T-helper 1 cell treated with Interleukin-12 subunit alpha and Interleukin-12 subunit beta and Interleukin-4 antibody, amounts not matched to agents 30 ng/mL and 1 ng/mL, for 36 hours (primary cell): ENCODE results near the gene C1QC. TPM values are rescaled to one million over a fixed set of nuclear protein-coding genes. Genes with fewer than 3 reads are reported as not detected.

ENCODE experiments used
- intact Hi-C: fragments of 100-400 bp; cut with micrococcal nuclease; formaldehyde crosslinking; loops from one replicate; pipeline ENCODE4 v1.15.1; 2024
- total RNA-seq: library from RNA; stranded (reverse); gene quantifications from 2 replicates; pipeline ENCODE4 v1.2.3, GENCODE V29; 2022

The C1QC gene
- total RNA-seq, result not detected in 2 replicates

- intact Hi-C loops, result no loop called here
These were observed at the start of gene C1QC for GRCh38 chr1:22643381-22643780. TSS of gene C1QC (plus strand) at chr1:22643633. CDS start at chr1:22644024, 391 bp downstream.

DNA sequence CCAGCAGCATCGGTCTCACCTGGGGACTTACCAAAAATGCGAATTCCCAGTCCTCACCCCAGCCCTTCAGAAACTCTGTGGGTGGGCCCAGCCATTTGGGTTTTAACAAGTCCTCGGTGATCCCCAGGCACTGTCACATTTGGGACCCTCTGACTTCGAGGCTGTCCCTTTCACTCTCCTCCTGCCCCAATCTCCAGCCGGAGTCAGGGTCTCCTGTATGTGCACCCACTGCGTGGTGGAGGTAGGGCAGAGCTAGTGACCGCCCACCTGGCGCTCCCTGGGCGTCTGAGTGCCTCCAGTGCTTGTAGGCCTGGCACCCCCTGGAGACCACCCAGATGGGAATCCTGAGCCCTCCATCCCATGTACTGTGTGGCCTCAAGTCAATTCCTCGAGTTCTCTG, 49.0 kb upstream of the C1QC start:
- intact Hi-C loops, result no loop called here

- intact Hi-C loops, result no loop called here
These were observed 48.3 kb upstream of the C1QC start for GRCh38 chr1:22595108-22595507.

GRCh38 chr1:22597301-22597965, 46.0 kb upstream of the C1QC start:
- intact Hi-C loops, result no loop called here

GRCh38 chr1:22597996-22598395, 45.4 kb upstream of the C1QC start:
- intact Hi-C loops, result no loop called here

GRCh38 chr1:22598736-22599135, 44.7 kb upstream of the C1QC start:
- intact Hi-C loops, result no loop called here

- intact Hi-C loops, result no loop called here
These were observed 43.2 kb upstream of the C1QC start for GRCh38 chr1:22600071-22600816.

DNA sequence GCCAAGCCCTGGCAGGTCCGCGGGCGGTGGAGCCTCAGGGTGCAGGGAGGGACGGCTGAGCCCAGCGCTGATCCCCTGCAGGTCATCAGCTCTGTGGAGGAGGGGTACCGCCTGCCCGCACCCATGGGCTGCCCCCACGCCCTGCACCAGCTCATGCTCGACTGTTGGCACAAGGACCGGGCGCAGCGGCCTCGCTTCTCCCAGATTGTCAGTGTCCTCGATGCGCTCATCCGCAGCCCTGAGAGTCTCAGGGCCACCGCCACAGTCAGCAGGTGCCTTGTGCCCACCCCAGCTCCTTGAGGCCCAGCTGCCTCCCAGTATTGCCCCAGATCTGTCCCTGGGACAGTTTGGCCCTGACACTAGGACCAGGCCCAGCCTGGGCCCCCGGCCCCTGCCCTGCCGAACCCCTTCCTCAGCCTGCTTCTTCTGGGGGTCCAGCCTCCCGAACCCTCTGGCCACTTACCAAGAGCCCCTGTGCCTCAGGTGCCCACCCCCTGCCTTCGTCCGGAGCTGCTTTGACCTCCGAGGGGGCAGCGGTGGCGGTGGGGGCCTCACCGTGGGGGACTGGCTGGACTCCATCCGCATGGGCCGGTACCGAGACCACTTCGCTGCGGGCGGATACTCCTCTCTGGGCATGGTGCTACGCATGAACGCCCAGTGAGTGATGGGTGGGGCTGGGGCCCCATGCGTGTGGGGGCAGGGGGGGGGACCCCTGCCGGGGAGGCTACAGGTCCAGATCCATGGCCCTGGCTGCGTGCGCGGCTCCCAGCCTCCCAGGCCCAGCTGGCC, 42.4 kb upstream of the C1QC start:
- intact Hi-C loops, result no loop called here

GRCh38 chr1:22601610-22602009, 41.8 kb upstream of the C1QC start:
- intact Hi-C loops, result no loop called here

DNA sequence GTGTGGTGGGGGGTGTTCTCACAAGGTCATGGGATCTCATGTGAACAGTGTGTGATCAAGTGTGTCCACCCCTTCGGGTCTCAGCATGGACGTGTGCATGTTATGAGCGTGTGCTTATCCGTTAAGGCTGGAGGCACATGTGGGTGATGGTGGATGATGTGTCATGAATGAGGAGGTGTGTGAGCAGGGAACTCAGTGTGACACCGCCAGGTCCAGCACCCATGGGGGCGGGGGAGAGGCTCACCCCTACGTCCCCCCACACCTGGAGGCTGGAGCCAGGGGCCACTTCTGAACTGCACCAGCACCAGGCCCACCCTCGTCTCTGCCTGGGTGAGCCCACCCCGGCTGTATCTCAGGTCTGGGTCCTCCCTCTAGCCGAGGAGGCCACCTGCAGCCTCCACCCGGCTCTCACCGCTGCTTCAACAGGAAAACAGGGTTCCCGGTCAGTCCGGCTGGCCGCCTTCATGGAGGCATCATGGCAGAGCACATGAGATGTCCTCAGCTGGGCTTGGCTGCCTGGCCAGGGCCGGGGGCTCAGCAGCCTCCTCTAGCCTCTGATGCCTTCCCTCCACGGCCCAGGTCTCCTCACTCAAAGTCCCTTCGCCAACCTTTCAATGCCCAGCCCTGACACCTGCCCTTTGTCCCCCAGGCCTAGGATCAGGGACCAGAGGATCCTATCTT, 41.2 kb upstream of the C1QC start:
- intact Hi-C loops, result no loop called here

DNA sequence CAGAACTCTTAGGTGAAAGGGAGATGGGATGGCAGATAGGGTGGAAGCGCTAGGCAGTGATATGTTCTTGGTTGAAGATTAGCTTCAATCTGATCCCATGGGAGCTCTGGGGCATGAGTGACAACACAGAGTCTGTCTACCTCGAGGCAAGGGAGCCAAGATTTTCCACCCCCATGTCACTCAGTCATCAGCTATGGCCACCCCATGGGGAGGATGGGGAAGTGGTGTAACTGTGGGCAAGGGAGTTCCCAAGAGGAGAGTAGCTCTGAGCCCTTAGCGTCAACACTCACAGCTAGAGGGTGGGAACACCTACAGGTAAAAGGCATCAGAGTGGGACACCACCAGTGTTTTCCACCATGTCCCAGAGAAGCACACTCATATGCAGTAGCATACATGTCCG, 37.3 kb upstream of the C1QC start:
- intact Hi-C loops, result no loop called here

- intact Hi-C loops, result no loop called here
These were observed 36.3 kb upstream of the C1QC start for GRCh38 chr1:22607154-22607553.

DNA sequence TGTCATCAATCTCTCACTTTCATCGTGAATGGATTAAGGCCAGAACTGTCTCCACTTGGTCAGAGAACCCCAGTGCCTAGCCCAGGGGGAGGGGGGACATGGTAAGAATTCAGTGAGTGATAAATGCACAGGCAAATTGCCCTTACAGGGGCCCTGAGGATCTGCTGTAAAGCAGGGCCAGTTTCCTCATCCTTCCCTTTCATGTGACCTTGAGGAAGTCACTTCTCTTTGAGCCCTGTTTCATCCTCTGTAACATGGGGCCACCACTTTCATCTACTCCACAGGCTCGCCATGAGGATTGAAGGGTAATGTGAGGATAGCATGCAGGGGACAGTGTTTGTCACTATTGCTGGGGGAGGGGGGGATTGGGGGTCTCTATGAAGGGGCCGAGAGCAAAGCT, 35.1 kb upstream of the C1QC start:
- intact Hi-C loops, result no loop called here

DNA sequence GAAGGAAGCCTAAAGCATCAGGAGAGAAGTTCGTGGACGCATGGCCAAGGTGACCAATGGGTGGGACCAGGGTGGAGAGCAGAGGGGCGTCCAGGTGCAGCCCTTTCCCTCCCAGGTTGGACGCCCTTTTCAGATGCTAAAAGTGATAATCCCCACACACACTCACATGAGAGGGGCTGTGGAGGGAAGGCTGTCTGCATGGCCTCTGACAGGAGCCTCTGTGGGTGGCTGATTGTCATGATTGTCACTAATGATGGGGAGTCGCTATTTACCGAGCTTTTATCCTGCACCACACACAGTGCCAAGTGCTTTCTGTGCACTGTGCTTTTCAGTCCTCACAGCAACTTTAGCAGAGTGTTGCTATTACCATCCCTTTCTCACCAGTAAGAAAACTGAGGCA, 34.1 kb upstream of the C1QC start:
- intact Hi-C loops, result no loop called here

GRCh38 chr1:22611530-22611947, 31.9 kb upstream of the C1QC start:
- intact Hi-C loops, result no loop called here

- intact Hi-C loops, result no loop called here
These were observed 30.5 kb upstream of the C1QC start for GRCh38 chr1:22612671-22613571.

- intact Hi-C loops, result no loop called here
These were observed 29.9 kb upstream of the C1QC start for GRCh38 chr1:22613572-22613918.

DNA sequence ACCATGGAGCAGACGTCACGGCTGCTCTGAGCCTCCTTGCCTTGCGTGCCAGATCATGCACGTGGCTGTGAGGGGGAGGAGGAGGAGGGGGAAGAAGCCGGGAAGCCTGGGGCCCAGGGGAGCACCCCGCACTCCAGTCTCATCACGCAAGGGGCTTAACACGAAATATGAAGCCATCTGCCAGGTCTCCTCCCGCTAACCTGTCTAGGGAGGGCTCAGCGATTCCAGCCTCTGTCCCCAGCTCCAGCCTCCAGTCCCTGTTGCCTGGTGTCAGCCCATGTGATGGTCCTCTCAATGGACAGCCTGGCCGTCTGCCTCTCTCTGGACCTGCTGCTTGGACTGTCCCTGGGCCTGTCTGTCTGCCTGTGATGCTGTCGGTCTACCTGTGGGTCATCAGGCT, 29.5 kb upstream of the C1QC start:
- intact Hi-C loops, result no loop called here

- intact Hi-C loops, result no loop called here
These were observed 27.5 kb upstream of the C1QC start for GRCh38 chr1:22615886-22616285.

DNA sequence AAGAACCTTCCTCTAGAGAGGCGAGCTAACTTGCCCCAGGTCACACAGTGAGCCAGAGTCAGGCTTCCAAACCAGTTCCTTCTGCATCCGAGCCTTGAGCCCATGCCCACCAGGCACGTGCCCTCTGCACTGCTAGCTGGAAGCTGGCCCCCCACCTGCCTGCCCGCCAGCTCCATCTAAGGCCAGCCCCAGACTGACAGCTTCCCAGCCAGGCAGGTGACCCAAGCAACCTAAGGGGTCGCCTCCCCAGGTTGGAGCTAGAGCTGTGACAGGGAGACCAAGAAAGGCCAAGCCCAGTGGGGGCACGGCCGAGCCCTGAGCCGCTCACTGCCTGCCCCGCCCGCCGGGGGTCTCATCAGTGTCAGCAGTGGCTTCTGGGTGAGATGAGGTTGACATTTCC, 26.9 kb upstream of the C1QC start:
- intact Hi-C loops, result no loop called here

DNA sequence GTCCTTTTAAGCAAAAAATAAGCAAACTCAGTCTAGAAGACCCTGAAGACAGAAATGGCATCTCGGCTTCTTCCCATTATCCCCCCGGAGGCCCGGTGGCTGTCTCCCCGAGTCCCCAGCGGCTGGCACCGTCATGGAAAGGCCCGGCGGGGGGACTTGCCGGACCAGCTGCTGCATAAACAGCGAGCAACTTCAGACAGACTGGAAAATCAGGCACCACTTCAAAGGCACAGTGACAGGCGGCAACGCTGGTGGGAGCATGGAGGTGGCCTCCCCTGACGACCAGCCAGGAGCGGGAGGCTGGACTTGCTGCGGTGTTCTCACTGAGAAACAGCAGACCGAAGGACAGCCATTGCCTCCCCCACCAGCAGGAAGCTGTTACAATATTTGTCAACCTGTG, 25.4 kb upstream of the C1QC start:
- intact Hi-C loops, result no loop called here
